GM21526 (cell line): ENCODE data around the gene PRR29.
"Not testable (repeated sequence)": the region's sequence is repeated elsewhere in the genome, so short reads cannot be mapped to it uniquely, and the experiment has no call there.

Source experiments
- ATAC-seq: cut with Tn5 transposase; IDR thresholded peaks from one replicate; pipeline ENCODE4 v1.9.1; 2021; ENCODE audit warnings: moderate library complexity; ENCODE audit not compliant: unreplicated experiment, low FRiP score

PRR29 gene

GRCh38 chr17:63973930-63974593, 24.1 kb upstream of the PRR29 start:
- ATAC-seq = no peak

GRCh38 chr17:63974594-63975192, 23.5 kb upstream of the PRR29 start:
- no peak for ATAC-seq

GRCh38 chr17:63975541-63976092, 22.5 kb upstream of the PRR29 start:
- no peak for ATAC-seq

DNA sequence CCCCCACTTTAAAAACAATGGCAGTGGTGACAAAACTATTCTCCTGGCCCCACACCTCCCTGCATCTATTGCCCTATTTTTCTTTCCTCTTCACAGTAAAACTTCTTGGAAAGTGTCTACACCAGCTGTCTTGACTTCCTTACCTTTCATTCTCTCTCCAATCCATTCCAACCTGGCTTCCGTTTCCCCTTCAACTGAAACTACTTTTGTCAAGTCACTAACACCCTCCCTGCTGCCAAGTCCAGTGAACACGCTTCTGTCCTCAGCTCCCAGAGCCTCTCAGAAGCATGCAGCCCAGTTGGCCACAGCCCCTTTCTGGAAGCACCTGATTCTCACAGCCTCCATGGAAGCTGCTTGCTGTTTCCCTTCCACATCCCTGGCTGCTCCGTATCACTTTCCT, 21.4 kb upstream of the PRR29 start:
- ATAC-seq = no peak

DNA sequence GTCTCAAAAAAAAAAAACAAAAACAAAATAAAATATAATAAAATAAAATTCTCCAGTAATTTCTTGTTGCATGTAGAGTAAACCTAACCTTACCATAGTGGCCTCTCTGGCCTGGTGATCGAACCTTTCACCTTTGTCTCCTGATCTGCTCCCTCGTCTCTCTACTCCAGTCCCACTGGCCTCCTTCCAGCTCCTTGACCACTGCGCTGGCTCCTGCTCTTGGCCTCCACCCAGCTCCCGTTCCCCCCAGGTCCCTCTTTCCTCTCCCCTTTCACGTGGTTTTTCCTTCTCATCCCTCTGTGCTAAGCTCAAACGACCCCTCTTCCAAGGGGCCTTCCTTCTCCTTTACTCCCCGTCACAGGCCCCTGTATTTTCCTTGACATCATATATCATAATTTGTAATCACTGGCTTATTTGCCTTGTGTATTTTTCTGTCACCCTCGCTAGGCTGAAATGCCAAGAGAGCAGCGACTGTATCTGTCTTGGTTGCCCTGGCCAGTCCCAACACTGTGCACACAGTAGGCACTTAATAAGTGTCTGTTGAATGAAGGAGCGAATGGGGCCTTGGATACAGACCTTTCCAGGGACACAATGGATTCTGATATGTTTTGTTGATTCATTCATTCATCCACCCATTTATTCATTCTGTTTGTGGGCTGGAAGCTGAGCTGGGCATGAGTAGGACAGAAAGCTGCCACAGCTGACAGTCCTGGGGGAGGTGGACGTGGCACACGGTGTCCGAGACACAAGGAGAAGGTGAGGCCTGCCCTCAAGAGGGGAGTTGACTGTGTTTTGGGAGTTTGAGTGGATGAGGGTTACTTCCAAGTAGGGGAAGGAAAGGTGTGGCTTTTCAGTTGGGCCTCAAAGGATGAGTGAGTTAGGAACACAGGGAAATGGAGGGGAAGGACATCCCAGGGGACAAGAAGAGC, 19.6 kb upstream of the PRR29 start:
- ATAC-seq = no peak

DNA sequence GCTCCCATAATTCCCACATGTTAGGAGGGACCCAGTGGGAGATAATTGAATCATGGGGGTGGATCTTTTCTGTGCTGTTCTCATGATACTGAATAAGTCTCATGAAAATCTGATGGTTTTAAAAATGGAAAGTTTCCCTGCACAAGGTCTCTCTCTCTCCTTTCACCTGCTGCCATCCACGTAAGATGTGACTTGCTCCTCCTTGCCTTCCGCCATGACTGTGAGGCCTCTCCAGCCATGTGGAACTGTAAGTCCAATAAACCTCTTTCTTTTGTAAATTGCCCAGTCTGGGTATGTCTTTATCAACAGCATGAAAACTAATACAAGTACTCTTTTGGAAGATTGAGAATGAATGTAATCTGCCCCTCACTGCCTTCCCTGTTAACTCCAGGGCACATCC, 15.5 kb upstream of the PRR29 start:
- ATAC-seq = not testable (repeated sequence)

- ATAC-seq = no peak
Measured at GRCh38 chr17:63983320-63983719, 14.8 kb upstream of the PRR29 start.

- ATAC-seq = no peak
Measured at GRCh38 chr17:63984236-63984635, 13.9 kb upstream of the PRR29 start.

GRCh38 chr17:63984651-63985386, 13.3 kb upstream of the PRR29 start:
- ATAC-seq = no peak

GRCh38 chr17:63985387-63986140, 12.6 kb upstream of the PRR29 start:
- ATAC-seq = no peak

GRCh38 chr17:63986821-63987220, 11.3 kb upstream of the PRR29 start:
- no peak for ATAC-seq

DNA sequence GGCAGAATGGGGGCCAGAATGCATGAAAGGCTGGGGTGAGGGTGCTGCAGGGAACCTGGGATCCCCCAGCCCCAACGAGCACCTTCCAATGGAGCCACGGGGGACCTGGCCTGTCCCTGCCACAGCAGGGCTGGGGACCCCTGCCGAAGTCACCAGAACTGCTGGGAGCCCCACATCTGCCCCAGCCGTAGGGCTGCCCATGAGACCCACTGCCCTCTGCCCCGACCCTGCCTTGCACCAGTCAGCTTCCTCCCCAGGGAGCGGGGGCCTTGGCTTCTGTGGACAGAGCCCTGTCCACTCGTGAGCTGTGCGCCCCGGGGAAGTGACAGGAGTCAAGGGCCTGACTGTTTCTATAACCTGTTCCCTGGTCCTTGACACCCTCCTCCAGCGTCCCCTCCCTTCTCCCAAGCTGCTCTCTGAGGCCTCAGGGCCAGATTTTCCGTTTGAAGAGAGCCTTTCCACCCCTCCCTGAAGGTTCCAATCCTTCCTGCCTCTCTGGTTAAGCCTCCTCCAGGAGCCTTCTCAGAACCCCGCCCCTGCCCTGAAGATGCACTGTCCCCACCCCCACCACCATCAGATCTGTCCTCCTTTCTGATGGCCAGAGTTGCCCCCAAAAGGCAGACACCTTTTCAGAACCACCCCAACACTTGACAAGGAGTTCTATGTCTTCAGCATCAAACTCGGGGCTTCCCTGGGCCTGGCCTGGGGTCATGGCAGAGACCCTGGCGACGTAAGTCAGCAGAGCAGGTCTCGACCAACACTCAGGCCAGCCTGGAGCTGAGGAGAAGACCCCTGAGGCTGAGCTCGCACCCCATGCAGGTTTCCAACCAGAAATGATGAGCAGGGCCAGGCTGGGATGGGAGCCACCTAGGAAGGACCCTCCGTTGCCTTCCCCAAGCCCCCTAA, 10.7 kb upstream of the PRR29 start:
- ATAC-seq = no peak

DNA sequence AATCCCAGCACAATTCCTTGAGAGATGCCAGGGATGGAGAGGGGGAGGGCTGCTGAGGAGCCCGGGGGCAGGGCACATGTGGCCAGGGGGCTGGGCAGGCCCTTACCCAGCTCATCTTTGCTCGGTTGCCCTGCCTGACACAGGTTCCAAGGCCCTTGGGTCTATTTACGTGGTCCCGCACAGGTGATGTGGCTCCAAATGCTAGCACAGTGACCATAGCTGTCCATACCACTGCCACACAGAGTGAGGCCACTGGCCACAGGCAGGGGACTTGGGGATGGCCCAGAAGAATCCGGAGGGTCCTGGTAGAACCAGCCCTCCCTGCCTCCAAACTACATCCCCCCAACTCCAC, 10.0 kb upstream of the PRR29 start:
- ATAC-seq = no peak

- ATAC-seq = no peak
Measured at GRCh38 chr17:63988741-63989621, 9.2 kb upstream of the PRR29 start.

DNA sequence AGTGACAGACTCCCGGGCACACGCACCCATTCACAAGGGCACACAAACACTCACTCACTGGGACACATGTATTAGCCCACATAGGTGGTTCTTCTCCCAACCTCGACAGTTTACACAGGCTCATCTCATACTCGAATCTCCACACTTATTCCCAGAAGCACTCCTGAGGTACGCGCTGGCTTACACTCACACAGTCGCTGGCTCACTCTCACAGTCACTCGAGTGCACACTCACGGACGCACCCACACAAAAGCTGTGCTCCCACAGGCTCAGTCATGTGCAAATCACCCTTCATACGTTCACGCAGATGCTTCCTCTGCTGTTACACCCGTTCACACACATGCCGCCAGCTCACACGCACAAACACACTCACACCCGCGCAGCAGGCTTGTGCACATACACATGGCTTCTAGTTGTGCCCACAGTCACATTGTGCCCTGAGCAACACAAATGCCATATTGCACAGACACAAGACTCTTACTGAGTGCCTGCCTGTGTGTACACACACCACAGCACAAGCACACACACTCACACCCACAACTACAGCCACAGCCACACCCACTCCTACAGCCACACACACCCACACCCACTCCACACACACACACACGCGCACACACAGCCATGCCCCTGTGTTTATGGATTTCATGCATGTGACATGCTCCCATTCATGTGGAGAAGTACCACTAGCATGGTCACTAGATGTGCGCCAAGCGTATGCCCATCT, 8.4 kb upstream of the PRR29 start:
- ATAC-seq = no peak

DNA sequence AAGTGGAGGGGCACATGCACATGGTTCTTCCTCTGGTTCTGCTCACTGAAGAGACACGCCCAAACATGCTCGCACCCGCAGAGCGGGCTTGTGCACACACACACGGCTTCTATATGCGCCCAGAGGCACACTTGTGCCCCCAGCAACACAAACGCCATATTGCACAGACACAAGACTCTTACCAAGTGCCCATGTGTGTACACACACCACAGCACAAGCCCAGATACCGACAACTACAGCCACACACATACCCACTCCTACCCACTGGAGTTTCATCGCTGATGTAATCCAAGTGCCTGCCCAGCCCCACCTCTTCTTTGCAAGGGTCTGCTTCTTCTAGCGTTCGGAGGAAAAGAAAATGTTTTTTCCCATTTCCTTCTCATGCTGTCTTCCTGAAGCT, 6.5 kb upstream of the PRR29 start:
- ATAC-seq = no peak

DNA sequence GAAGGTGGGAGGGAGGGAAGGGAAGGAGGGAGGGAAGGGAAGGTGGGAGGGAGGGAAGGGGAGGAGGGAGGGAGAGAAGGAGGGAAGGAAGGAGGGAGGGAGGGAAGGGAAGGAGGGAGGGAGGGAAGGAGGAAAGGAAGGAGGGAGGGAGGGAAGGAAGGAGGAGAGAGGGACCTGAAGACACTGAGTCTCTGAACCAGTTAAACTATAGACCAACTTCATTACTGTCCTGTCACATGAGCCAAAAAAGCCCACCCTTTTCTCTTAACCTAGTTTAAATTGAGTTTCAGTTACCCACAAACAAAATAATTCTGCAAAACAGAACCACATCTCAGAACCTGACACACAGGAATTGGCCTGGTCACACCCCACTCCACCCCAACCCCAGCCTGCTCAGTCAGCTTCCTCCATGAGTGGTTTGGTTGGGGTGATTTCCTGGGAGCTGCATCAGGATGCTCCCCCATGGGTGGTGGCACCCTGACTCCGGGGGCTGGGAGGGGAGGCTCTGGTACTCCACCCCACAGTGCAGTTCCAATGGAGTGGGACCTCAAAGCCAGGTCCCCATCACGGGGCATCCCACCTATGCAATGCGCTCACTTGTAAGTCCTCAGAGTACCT, 4.7 kb upstream of the PRR29 start:
- ATAC-seq = no peak
